GM18507 (cell line): ENCODE data around the gene SYNPR.

Experiments used
- DNase-seq: peaks from one replicate; pipeline ENCODE4 v3.0.0; 2011; ENCODE audit warnings: low read depth; ENCODE audit not compliant: insufficient read length; ENCODE audit errors: extremely low spot score
- FAIRE-seq: peaks from 2 replicates; lab custom pipeline; 2011; peaks lifted over from hg19 to GRCh38; lab: Jason Lieb, UNC

SYNPR gene

DNA sequence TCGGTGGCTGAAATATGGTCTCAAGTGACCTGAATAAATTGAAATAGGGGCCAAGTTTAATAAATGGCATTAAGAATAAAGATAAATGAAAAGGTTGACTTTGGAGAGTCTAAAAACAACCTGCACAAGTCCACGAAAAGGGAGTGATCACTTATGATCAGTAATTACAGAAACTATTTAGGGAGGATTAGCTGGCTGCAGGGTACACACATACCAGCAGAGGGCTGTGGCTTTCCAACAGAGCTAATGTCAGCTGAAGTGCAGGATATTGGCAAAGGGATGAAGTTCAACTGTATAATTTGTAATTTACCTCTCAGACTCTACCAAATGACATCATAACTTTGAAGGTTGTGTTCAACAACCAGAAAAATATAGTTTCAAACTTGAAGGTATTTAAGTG, 86.8 kb downstream of the SYNPR start:
- no peak for DNase-seq
- FAIRE-seq: no peak

DNA sequence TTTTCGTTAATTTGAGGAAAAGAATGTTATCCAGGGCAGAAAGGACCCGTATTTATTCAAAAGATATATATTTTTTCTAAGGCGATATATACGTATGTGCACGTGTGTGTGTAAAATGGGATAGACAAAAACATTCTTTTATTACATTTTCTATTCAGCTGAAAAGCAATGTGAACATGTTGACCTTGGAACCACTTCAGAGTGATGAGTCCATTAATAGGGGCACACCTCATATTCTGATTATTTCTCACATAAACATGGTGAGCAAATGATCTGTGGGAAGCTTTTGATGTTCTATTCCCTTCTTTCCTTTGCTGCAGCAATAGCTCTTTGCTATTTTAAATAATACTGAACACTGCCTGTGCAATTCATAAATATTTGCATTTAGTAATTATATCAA, 87.6 kb downstream of the SYNPR start:
- DNase-seq: no peak
- FAIRE-seq: no peak

GRCh38 chr3:63370094-63370493, 92.0 kb downstream of the SYNPR start:
- no peak for FAIRE-seq

GRCh38 chr3:63383040-63383439, 104.9 kb downstream of the SYNPR start:
- DNase-seq (no peak), FAIRE-seq (no peak)

More at GRCh38 chr3:63370094-63370493, 92.0 kb downstream of the SYNPR start:
- DNase-seq: no peak

DNA sequence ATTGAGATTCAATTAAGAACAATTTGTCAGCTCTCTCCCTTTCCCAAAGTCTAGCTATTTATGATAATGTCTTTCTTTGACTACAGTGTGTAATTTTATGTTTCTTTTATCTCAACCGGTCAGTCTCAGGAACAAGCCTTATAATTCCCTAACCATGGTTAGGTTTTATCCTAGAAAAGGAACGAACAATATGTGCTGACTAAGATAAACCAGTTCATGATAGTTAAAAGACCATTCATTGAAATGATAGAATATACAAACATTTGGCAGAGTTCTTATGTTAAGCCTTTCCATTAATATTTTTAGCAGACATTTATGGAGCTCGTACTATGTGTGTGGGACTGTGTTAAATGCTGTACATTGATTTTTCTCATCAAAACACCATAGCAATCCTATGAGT, 106.3 kb downstream of the SYNPR start:
- FAIRE-seq (no peak), DNase-seq (no peak)

GRCh38 chr3:63385629-63386028, 107.5 kb downstream of the SYNPR start:
- FAIRE-seq (no peak), DNase-seq (no peak)

DNA sequence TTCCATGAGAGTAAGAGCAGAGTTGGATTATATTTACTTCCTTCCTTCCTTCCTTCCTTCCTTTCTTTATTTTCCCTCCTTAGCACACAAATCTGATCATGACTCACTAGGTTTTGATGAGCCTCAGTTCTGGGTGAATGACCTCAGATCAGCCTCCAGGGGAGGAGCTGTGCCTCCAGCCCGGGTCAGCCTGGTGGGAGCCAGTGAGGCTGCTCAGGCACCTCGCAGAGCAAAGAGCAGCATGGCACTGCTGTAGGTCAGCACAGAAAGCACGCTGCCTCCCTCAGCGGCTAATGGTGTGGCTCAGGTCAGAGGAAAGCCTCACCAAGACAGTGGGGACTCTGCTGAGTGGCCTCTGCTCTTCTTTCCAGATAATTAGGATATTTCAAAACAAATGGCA, 108.5 kb downstream of the SYNPR start:
- FAIRE-seq (no peak), DNase-seq (no peak)

DNA sequence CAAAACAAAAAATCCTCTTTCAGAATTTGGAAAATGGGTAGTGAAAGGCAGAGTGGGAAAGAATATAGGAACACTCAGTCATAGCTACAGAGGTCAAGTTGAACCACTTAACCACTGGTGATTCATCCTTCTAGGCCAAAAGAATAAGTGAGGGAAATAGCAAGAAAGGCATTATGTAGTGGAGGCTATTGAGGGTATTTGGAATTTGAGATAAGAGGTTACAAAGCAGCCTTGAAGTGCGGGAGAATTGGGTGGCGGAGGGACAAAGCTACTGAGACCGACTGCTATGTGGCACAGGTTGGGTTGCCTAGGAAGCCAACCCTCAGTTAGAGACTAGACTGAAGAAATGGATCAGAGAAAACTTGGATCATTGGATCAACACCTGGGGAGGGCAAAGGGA, 109.5 kb downstream of the SYNPR start:
- no peak for DNase-seq
- no peak for FAIRE-seq

- DNase-seq (no peak), FAIRE-seq (no peak)
Measured at GRCh38 chr3:63390710-63391230, 112.7 kb downstream of the SYNPR start.

DNA sequence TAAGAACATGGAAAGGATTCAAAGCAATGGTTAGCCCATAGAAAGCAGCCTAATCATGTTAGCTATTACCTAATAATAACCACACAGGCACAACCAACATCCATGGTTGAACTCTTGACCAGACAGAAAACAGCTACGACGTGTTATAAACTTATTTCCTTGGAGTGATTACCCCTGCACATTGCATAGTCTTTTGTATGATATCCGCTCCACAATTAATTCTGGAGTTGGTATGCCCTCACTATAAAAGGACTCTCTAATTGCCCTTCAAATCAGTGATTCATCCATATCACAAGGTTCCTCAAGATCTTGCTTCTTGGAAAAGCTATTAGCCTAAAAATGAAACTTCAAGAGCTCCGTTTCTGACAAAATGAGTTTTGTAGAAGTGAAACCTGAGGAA, 117.9 kb downstream of the SYNPR start:
- no peak for DNase-seq

GRCh38 chr3:63400246-63400860, 122.2 kb downstream of the SYNPR start:
- DNase-seq (no peak), FAIRE-seq (no peak)

More for the DNA sequence above, 117.9 kb downstream of the SYNPR start:
- no peak for FAIRE-seq

DNA sequence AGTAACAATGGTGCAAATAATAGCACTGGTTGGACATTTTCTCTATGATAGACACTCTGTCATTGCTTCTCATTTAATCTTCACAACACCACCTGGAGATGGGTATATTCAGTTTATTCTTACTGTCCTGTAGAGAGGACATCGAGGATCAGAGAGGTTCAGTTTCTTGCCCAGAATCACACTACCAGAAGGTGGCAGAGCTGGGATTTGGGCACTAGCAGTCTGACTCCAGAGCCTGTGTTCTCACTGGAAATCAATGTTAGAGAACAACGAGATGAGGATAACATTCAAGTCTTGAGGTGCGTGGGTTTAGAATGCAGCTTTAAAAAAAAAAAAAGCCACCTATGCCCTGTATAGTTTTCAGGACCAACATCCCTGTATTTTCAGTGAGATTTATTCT, 127.8 kb downstream of the SYNPR start:
- DNase-seq (no peak), FAIRE-seq (no peak)

GRCh38 chr3:63413523-63413922, 135.4 kb downstream of the SYNPR start:
- DNase-seq: no peak
- FAIRE-seq: no peak

- FAIRE-seq: no peak
- no peak for DNase-seq
Measured at GRCh38 chr3:63414607-63415006, 136.5 kb downstream of the SYNPR start.

- FAIRE-seq (no peak), DNase-seq (no peak)
Measured at GRCh38 chr3:63429905-63430304, 151.8 kb downstream of the SYNPR start.

GRCh38 chr3:63430875-63431274, 152.8 kb downstream of the SYNPR start:
- FAIRE-seq (no peak), DNase-seq (no peak)

DNA sequence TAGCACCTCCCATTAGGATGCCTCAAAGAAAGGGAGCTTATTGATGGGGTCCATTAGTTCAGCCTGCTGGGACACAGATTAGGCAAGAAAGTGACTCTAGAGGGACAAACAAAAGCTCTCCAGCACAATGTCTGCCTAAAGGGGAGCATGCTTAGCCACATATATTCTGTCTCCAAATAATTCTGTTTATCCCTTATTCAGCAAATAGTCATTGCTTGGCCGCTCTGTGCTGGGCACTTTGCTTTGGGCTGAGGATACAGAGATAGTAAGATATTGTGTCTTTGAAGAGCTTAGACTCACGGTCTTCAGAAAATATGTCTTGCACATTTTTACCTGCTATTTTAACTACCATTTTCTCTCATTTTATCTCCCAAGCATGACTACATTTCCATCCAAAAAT, 159.8 kb downstream of the SYNPR start:
- FAIRE-seq (no peak), DNase-seq (no peak)

- DNase-seq (no peak), FAIRE-seq (no peak)
Measured at GRCh38 chr3:63438826-63439371, 160.8 kb downstream of the SYNPR start.

DNA sequence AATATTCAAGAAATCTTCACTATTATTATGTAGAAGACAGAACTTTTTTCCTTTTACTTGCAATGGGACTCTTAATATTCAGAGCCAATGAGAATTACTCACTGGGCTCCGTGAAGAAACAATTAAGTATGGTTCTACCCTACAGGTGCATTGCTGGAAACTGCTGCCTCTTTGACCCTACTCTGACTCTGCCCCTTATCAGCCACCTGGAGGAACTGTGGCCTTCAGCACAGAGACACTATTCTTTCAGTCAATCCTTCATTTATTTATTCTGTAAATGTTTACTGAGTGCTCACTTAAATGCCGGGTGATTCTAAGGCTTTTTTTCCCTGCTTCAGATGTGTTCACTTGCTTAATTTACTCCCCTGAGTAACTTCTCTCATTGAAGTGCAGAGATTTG, 163.2 kb downstream of the SYNPR start:
- DNase-seq (no peak), FAIRE-seq (no peak)

DNA sequence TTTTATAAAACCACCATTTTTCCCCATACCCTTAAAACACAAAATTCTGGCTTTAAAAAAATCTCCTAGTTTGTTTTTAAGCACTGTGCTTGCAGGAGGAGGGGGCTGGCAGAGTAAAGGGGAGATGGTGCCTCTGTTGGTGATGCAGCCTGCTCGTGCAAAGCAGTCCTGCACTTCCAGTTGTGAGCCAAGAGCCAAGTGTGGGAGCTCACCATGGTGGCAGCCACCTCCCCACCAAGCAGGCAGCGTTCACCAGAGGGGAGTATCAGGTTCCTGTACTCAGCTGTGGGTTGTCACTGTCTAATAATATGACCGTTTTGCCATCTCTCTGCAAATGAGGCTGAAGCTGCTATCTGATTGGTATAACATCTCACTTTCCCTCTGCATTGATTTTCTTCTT, 164.8 kb downstream of the SYNPR start:
- FAIRE-seq (no peak), DNase-seq (no peak)

DNA sequence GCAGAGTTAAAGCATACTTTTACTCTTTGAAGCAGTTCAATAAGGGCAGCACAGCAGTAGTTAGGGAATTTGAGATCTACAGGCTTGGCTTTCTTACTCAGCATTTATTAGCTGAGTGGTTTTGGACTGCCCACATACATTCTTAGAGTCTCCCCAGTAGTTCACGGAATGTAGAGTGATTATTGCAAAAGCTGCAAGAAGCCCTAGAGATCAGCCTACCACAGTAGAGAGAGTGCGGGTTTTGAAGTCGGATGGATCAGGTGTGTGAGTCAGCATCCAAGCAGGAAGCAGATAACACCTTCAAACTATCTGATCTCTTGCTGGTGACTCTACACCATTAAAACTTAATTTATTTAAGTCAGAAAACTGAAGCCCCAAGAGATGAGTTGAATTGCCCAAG, 171.9 kb downstream of the SYNPR start:
- no peak for FAIRE-seq
- no peak for DNase-seq
